SW 1271 (cell line): Measurements from ENCODE around the gene SPSB4.

ENCODE experiments used
- DNase-seq, 2 experiments: peaks; one replicate each; lab custom pipeline; 2025; lab: John Stamatoyannopoulos, UW

SPSB4 gene

GRCh38 chr3:141055136-141055535, 4.0 kb downstream of the SPSB4 start:
- no peak for DNase-seq

GRCh38 chr3:141055536-141056445, 4.6 kb downstream of the SPSB4 start:
- DNase-seq = no peak

- DNase-seq = no peak
These were observed 5.6 kb downstream of the SPSB4 start for GRCh38 chr3:141056751-141057171.

GRCh38 chr3:141057436-141057835, 6.3 kb downstream of the SPSB4 start:
- no peak for DNase-seq

- no peak for DNase-seq
These were observed 7.0 kb downstream of the SPSB4 start for GRCh38 chr3:141057946-141058800.

- DNase-seq = no peak
These were observed 7.8 kb downstream of the SPSB4 start for GRCh38 chr3:141058996-141059395.

- DNase-seq = no peak
These were observed 8.7 kb downstream of the SPSB4 start for GRCh38 chr3:141059816-141060215.

- no peak for DNase-seq
These were observed 9.2 kb downstream of the SPSB4 start for GRCh38 chr3:141060327-141060726.

- no peak for DNase-seq
These were observed 12.7 kb downstream of the SPSB4 start for GRCh38 chr3:141063831-141064230.

- no peak for DNase-seq
These were observed 13.2 kb downstream of the SPSB4 start for GRCh38 chr3:141064255-141064926.

GRCh38 chr3:141065258-141065657, 14.1 kb downstream of the SPSB4 start:
- no peak for DNase-seq

GRCh38 chr3:141065841-141066805, 15.0 kb downstream of the SPSB4 start:
- no peak for DNase-seq

GRCh38 chr3:141067206-141067974, 16.2 kb downstream of the SPSB4 start:
- no peak for DNase-seq

- no peak for DNase-seq
These were observed 19.1 kb downstream of the SPSB4 start for GRCh38 chr3:141070229-141070628.

GRCh38 chr3:141070727-141071357, 19.7 kb downstream of the SPSB4 start:
- no peak for DNase-seq

GRCh38 chr3:141071681-141072260, 20.6 kb downstream of the SPSB4 start:
- DNase-seq = no peak

GRCh38 chr3:141072950-141073349, 21.8 kb downstream of the SPSB4 start:
- no peak for DNase-seq

GRCh38 chr3:141073580-141073979, 22.4 kb downstream of the SPSB4 start:
- DNase-seq = no peak

- no peak for DNase-seq
These were observed 23.4 kb downstream of the SPSB4 start for GRCh38 chr3:141074529-141074928.
